AG10803 (cell line): Measurements from ENCODE around the gene NINJ2.

Source experiments
- DNase-seq: peaks from one replicate; pipeline ENCODE4 v3.0.0; 2010; ENCODE audit warnings: low read depth
- H3K4me3 ChIP-seq: 2 replicates; pipeline ENCODE4 v1.5.1; 2011; ENCODE audit warnings: mild to moderate bottlenecking, low read length, control low read depth
- TF ChIP-seq, protein P1 (sequence below): conservative IDR thresholded peaks from 2 replicates; pipeline ENCODE4 v1.5.1; 2011; ENCODE audit warnings: mild to moderate bottlenecking, low read length, control low read depth, inconsistent platforms

The NINJ2 gene

DNA sequence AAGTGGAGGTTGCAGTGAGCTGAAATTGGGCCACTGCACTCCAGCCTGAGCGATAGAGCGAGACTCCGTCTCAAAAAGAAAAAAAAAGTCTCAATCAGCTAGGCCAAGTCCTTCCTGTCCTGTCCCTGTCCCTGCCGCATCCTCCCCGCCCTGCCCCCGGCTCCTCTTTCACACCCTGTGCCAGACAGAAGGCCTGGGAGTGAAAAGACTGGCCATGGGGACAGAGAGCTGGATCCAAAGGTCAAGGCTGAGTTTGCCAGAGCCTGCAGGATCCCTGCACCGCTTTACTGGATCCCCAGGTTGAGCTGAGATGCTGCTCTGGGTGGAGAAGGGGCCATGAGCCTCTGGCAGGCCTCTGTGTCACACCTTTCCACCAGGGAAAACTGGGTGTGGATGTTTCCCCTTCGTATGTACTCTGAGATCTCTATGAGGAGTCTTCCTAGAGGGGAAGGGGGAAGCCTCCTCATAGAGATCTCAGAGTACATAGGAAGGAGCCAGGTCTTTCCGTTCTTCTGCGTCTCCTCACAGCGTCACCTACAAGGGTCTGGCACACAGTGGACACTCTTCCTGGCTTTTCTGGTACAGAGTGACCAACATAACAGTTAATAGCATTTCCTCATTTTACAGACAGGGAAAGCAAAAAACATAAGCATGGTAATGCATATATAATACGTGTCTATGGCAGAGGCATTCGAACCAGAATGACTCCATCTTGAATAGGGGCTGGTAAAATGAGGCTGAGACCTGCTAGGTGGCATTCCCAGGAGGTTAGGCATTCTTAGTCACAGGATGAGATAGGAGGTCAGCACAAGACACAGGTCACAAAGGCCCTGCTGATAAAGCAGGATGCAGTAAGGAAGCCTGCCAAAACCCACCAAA lies 35.1 kb downstream of the NINJ2 start:
- TF ChIP-seq, protein P1, sequence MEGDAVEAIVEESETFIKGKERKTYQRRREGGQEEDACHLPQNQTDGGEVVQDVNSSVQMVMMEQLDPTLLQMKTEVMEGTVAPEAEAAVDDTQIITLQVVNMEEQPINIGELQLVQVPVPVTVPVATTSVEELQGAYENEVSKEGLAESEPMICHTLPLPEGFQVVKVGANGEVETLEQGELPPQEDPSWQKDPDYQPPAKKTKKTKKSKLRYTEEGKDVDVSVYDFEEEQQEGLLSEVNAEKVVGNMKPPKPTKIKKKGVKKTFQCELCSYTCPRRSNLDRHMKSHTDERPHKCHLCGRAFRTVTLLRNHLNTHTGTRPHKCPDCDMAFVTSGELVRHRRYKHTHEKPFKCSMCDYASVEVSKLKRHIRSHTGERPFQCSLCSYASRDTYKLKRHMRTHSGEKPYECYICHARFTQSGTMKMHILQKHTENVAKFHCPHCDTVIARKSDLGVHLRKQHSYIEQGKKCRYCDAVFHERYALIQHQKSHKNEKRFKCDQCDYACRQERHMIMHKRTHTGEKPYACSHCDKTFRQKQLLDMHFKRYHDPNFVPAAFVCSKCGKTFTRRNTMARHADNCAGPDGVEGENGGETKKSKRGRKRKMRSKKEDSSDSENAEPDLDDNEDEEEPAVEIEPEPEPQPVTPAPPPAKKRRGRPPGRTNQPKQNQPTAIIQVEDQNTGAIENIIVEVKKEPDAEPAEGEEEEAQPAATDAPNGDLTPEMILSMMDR = no peak
- no peak for DNase-seq
- H3K4me3 ChIP-seq = no peak overlapping the region

DNA sequence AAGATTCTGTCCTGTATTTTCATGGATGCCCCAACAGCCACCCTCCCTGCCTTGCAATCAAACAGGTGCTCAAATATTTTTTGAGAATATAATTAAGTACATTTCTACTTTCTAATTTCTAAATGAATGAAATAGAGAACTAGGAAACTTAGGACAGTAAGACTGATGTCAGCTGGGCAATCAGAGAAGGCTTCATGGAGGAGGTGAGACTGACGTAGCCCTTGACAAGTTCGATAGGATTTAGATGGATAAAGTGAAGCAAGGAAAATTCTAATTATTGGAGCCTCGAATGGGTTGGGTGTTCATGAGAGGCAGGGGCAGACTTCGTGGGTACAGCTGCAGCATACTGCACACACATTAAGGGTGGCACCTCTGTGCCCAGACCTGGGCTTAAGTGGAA lies 36.0 kb downstream of the NINJ2 start:
- TF ChIP-seq, protein P1 = no peak
- DNase-seq = no peak
- H3K4me3 ChIP-seq = no peak overlapping the region

GRCh38 chr12:625998-626397 lies 37.2 kb downstream of the NINJ2 start:
- DNase-seq = no peak
- no peak overlapping the region for H3K4me3 ChIP-seq
- TF ChIP-seq, protein P1 = no peak

GRCh38 chr12:623865-624372 lies 39.3 kb downstream of the NINJ2 start:
- TF ChIP-seq, protein P1 = no peak
- no peak overlapping the region for H3K4me3 ChIP-seq
- DNase-seq = no peak

- no peak for DNase-seq
- no peak overlapping the region for H3K4me3 ChIP-seq
- TF ChIP-seq, protein P1 = no peak
Measured at GRCh38 chr12:623172-623864, 39.9 kb downstream of the NINJ2 start.

GRCh38 chr12:622416-622815 lies 40.8 kb downstream of the NINJ2 start:
- TF ChIP-seq, protein P1 = no peak
- H3K4me3 ChIP-seq = no peak overlapping the region
- DNase-seq = no peak
